ENCODE data around the gene SKIC2.
"Not testable (repeated sequence)": the region's sequence is repeated elsewhere in the genome, so short reads cannot be mapped to it uniquely, and the experiment has no call there.

SKIC2 gene

DNA sequence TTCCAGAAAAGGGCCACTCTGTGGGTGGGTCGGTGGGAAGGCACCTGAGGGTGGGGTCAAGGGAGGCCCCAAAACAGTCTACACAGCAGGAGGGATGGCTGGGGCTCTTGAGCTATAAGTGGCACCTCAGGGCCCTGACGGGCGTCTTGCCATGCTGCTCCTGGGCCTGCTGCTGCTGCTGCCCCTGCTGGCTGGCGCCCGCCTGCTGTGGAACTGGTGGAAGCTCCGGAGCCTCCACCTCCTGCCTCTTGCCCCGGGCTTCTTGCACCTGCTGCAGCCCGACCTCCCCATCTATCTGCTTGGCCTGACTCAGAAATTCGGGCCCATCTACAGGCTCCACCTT, 46.5 kb downstream of the SKIC2 start:
- not testable (repeated sequence) for DNase-seq

DNA sequence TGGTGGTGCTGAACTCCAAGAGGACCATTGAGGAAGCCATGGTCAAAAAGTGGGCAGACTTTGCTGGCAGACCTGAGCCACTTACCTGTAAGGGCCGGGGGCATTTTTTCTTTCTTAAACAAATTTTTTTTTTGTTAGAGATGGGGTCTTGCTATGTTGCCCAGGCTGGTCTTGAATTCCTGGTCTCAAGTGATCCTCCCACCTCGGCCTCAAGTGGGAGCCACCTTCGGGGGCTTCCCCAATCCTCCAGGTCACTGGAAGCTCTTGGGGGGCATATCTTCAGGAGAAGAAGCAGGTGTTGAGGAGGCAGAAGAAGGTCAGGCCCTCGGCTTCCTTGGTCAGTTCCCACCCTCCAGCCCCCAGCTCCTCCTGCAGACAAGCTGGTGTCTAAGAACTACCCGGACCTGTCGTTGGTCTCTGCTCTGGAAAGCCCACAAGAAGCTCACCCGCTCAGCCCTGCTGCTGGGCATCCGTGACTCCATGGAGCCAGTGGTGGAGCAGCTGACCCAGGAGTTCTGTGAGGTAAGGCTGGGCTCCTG, 47.1 kb downstream of the SKIC2 start:
- not testable (repeated sequence) for DNase-seq

DNA sequence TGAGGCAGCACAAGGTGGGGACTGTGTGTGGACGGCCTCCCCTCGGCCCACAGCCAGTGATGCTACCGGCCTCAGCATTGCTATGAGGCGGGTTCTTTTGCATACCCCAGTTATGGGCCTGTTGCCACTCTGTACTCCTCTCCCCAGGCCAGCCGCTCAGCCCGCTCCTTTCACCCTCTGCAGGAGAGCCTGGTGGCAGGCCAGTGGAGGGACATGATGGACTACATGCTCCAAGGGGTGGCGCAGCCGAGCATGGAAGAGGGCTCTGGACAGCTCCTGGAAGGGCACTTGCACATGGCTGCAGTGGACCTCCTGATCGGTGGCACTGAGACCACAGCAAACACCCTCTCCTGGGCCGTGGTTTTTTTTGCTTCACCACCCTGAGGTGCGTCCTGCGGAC, 48.1 kb downstream of the SKIC2 start:
- not testable (repeated sequence) for DNase-seq

GRCh38 chr6:32008037-32008436, 49.1 kb downstream of the SKIC2 start:
- DNase-seq: not testable (repeated sequence)

- not testable (repeated sequence) for DNase-seq
Measured at GRCh38 chr6:32008616-32009015, 49.6 kb downstream of the SKIC2 start.

GRCh38 chr6:32009537-32009936, 50.6 kb downstream of the SKIC2 start:
- not testable (repeated sequence) for DNase-seq

- DNase-seq: not testable (repeated sequence)
Measured at GRCh38 chr6:32010856-32011530, 52.0 kb downstream of the SKIC2 start.

- not testable (repeated sequence) for DNase-seq
Measured at GRCh38 chr6:32012941-32013617, 54.1 kb downstream of the SKIC2 start.

- DNase-seq: not testable (repeated sequence)
Measured at GRCh38 chr6:32013738-32014137, 54.8 kb downstream of the SKIC2 start.

DNA sequence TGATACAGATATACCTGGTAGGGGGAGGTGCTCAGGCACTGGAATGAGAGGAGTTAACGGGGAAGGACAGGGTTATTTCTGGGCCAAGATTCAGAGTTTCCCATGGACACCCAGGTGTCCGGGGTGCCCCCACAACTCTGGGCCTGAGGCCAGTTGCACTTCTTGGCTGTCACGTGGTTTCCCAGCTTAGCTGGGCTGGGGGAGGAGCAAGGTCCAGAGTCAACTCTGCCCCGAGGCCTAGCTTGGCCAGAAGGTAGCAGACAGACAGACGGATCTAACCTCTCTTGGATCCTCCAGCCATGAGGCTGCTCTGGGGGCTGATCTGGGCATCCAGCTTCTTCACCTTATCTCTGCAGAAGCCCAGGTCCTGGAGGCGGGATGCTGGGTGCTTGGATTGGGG, 55.6 kb downstream of the SKIC2 start, which contains the start of gene C4B:
C4B (plus strand) TSS at position 249 of the 400 bp plus-strand sequence; CDS start at position 300, 51 bp downstream.
- not testable (repeated sequence) for DNase-seq

Data from effector CD4-positive, alpha-beta T cell (primary cell).